HEK293T (cell line): ENCODE data around the gene HSD17B7.

Experiments used
- CTCF ChIA-PET: fragments of 350-600 bp; formaldehyde crosslinking; extraction: SDS; loops from one replicate; lab custom pipeline; 2021; ENCODE audit warnings: antibody characterized with exemption, inconsistent platforms; lab: Yijun Ruan, JAX
- POLR2A ChIA-PET: fragments of 350-600 bp; formaldehyde crosslinking; extraction: SDS; loops from one replicate; lab custom pipeline; 2020; ENCODE audit warnings: antibody characterized with exemption, inconsistent platforms; lab: Yijun Ruan, JAX
- DNase-seq: peaks from one replicate; pipeline ENCODE4 v3.0.0; 2012; ENCODE audit warnings: mixed read lengths; ENCODE audit errors: extremely low spot score
- ARNT ChIP-seq: fragments of 450-650 bp; IDR thresholded peaks from 2 replicates; pipeline ENCODE4 v1.6.1; 2017; ENCODE audit warnings: mild to moderate bottlenecking
- BHLHE40 ChIP-seq: fragments of 450-650 bp; IDR thresholded peaks from 2 replicates; pipeline ENCODE4 v1.6.1; 2016; ENCODE audit warnings: mild to moderate bottlenecking, moderate library complexity, borderline replicate concordance
- CTBP1 ChIP-seq: fragments of 450-650 bp; IDR thresholded peaks from 2 replicates; pipeline ENCODE4 v1.6.1; 2016; ENCODE audit warnings: borderline replicate concordance
- ELF4 ChIP-seq: fragments of 450-650 bp; IDR thresholded peaks from 2 replicates; pipeline ENCODE4 v1.6.1; 2017; ENCODE audit warnings: antibody characterized with exemption
- FOXA1 ChIP-seq: fragments of 450-650 bp; IDR thresholded peaks from 2 replicates; pipeline ENCODE4 v1.6.1; 2016; ENCODE audit warnings: mild to moderate bottlenecking
- FOXK2 ChIP-seq: fragments of 450-650 bp; IDR thresholded peaks from 2 replicates; pipeline ENCODE4 v1.6.1; 2016; ENCODE audit warnings: mild to moderate bottlenecking
- FOXM1 ChIP-seq: fragments of 450-650 bp; IDR thresholded peaks from 2 replicates; pipeline ENCODE4 v1.6.1; 2017; ENCODE audit warnings: mild to moderate bottlenecking, borderline replicate concordance
- HDGF ChIP-seq: fragments of 450-650 bp; IDR thresholded peaks from 2 replicates; pipeline ENCODE4 v1.6.1; 2017; ENCODE audit warnings: antibody characterized with exemption, borderline replicate concordance
- L3MBTL2 ChIP-seq: fragments of 450-650 bp; conservative IDR thresholded peaks from 2 replicates; pipeline ENCODE4 v1.6.1; 2016; ENCODE audit warnings: mild to moderate bottlenecking
- LEF1 ChIP-seq: fragments of 450-650 bp; IDR thresholded peaks from 2 replicates; pipeline ENCODE4 v1.6.1; 2017; ENCODE audit warnings: mild to moderate bottlenecking, borderline replicate concordance
- NFRKB ChIP-seq: fragments of 450-650 bp; IDR thresholded peaks from 2 replicates; pipeline ENCODE4 v1.6.1; 2016; ENCODE audit warnings: mild to moderate bottlenecking, moderate library complexity
- SP1 ChIP-seq: fragments of 450-650 bp; IDR thresholded peaks from 2 replicates; pipeline ENCODE4 v1.6.1; 2017
- SUZ12 ChIP-seq: fragments of 450-650 bp; IDR thresholded peaks from 2 replicates; pipeline ENCODE4 v1.6.1; 2016; ENCODE audit warnings: mild to moderate bottlenecking
- TARDBP ChIP-seq: fragments of 450-650 bp; IDR thresholded peaks from 2 replicates; pipeline ENCODE4 v1.6.1; 2016
- ZNF384 ChIP-seq: fragments of 450-650 bp; IDR thresholded peaks from 2 replicates; pipeline ENCODE4 v1.6.1; 2016
- TF ChIP-seq, protein P1 (sequence below): fragments of 450-650 bp; IDR thresholded peaks from 2 replicates; pipeline ENCODE4 v1.6.1; 2016

HSD17B7 gene

GRCh38 chr1:162755306-162755705 is 35.2 kb upstream of the HSD17B7 start:
- no peak for TF ChIP-seq FOXA1
- no peak for TF ChIP-seq ZNF384
- no peak for TF ChIP-seq NFRKB
- no peak for TF ChIP-seq L3MBTL2
- no peak for TF ChIP-seq SP1
- DNase-seq: no peak
- CTCF ChIA-PET: no interaction called here
- POLR2A ChIA-PET: no interaction called here

- DNase-seq: no peak
- POLR2A ChIA-PET: no interaction called here
- CTCF ChIA-PET: no interaction called here
- TF ChIP-seq ARNT: no peak
- TF ChIP-seq SUZ12: no peak
- no peak for TF ChIP-seq NFRKB
- no peak for TF ChIP-seq FOXM1
These were observed 34.0 kb upstream of the HSD17B7 start for GRCh38 chr1:162756523-162756922.

GRCh38 chr1:162757476-162757875 is 33.0 kb upstream of the HSD17B7 start:
- CTCF ChIA-PET: no interaction called here
- TF ChIP-seq CTBP1: no peak
- TF ChIP-seq, protein P1, sequence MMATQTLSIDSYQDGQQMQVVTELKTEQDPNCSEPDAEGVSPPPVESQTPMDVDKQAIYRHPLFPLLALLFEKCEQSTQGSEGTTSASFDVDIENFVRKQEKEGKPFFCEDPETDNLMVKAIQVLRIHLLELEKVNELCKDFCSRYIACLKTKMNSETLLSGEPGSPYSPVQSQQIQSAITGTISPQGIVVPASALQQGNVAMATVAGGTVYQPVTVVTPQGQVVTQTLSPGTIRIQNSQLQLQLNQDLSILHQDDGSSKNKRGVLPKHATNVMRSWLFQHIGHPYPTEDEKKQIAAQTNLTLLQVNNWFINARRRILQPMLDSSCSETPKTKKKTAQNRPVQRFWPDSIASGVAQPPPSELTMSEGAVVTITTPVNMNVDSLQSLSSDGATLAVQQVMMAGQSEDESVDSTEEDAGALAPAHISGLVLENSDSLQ: no peak
- no peak for TF ChIP-seq LEF1
- TF ChIP-seq ZNF384: no peak
- TF ChIP-seq HDGF: no peak
- TF ChIP-seq TARDBP: no peak
- TF ChIP-seq FOXM1: no peak
- TF ChIP-seq SP1: no peak
- no peak for TF ChIP-seq FOXK2
- TF ChIP-seq ARNT: no peak
- no peak for TF ChIP-seq L3MBTL2
- no peak for TF ChIP-seq NFRKB
- no peak for TF ChIP-seq BHLHE40
- no peak for TF ChIP-seq SUZ12
- no peak for TF ChIP-seq ELF4
- no peak for TF ChIP-seq FOXA1
- DNase-seq: no peak
- POLR2A ChIA-PET: no interaction called here

DNA sequence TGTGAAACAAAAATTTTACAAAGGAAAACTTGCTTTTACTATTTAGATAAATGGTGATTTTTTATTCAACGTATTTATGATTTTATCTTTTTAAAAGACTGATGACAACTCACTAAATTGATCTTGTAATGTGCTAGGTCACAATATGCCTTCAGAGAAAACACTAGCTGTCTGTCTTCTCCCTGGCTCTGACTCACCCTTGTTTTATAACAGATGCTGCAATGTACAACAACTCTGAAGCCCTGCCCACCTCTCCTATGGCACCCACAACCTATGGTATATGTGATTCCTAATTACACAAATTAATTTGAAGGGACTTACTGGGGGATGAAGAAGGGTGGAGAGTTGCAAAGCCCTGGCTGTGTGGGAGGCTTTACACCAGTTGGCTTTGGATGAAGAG is 24.7 kb upstream of the HSD17B7 start:
- ChIA-PET CTCF (no interaction called here), POLR2A (no interaction called here)
- TF ChIP-seq, protein P1: no peak
- TF ChIP-seq ELF4 (no peak), TARDBP (no peak), SP1 (no peak), BHLHE40 (no peak), FOXM1 (no peak), ARNT (no peak), FOXK2 (no peak), FOXA1 (no peak), LEF1 (no peak), HDGF (no peak), NFRKB (no peak), CTBP1 (no peak), ZNF384 (no peak)
- DNase-seq: no peak

DNA sequence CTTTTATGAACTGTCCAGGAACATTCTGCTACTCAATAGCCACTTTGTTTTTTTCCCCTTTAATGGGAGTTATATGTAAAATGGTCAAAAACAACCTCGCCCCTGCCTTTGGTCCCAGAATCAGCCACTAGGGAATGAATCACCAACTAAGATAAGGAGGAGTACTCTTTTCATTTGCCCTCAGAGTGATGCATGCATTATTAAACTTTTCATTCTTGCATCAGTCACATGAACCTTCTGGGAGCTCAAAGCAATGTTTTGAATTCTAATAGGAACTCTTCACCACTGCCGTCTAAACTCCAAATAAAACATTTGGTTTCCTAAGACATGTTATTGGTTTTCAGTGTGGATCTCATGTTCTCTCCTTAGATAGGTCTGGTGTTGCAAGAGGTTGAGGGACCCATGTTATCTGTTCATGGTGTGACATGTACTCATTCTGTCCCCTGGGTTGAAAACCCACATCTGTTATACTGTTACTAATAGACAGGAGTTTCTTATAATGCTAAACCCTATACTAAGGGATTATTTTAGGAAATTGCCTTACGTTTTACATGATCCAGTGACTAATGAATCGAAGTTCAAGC is 17.8 kb upstream of the HSD17B7 start:
- ChIA-PET POLR2A (no interaction called here), CTCF (no interaction called here)
- no peak for DNase-seq
- no peak for TF ChIP-seq SUZ12

GRCh38 chr1:162774007-162774406 is 16.5 kb upstream of the HSD17B7 start:
- CTCF ChIA-PET: no interaction called here
- no peak for DNase-seq
- POLR2A ChIA-PET: no interaction called here
- TF ChIP-seq BHLHE40: no peak
- no peak for TF ChIP-seq TARDBP
- no peak for TF ChIP-seq FOXA1
- TF ChIP-seq LEF1: no peak
- no peak for TF ChIP-seq ARNT
- no peak for TF ChIP-seq FOXK2
- no peak for TF ChIP-seq NFRKB
- TF ChIP-seq, protein P1: no peak
- TF ChIP-seq HDGF: no peak
- TF ChIP-seq CTBP1: no peak
- no peak for TF ChIP-seq L3MBTL2

DNA sequence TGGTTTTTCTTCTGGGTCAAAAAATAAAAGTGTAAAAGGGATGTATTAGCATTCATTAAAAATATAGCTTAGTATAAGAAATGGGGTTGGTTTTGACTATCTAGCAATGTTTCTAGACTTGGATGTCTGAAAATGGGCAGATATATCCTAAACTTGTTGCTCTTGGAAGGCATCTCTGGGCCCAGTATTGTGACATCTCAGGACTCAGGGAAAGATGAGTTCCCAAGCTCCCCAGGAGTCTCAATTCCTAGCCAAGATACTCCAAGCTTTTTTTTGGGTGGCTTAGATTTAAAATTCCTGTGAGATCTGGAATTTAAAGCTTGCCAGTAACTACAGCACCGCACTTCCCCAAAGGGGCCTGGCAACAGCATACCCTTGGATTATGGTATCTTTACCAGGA is 11.5 kb upstream of the HSD17B7 start:
- ChIA-PET CTCF (no interaction called here), POLR2A (no interaction called here)
- no peak for TF ChIP-seq FOXK2
- no peak for TF ChIP-seq HDGF
- no peak for TF ChIP-seq SUZ12
- TF ChIP-seq BHLHE40: no peak
- no peak for TF ChIP-seq TARDBP
- no peak for TF ChIP-seq FOXM1
- TF ChIP-seq, protein P1: no peak
- no peak for TF ChIP-seq LEF1
- no peak for TF ChIP-seq ELF4
- TF ChIP-seq NFRKB: no peak
- DNase-seq: no peak
